GM19328 (cell line): ENCODE results near the gene SERPINA7.
"Not testable (repeated sequence)": the region's sequence is repeated elsewhere in the genome, so short reads cannot be mapped to it uniquely, and the experiment has no call there.

Source experiments
- ATAC-seq: cut with Tn5 transposase; IDR thresholded peaks from one replicate; pipeline ENCODE4 v1.9.1; 2021; ENCODE audit warnings: mild to moderate bottlenecking, moderate library complexity; ENCODE audit not compliant: unreplicated experiment

SERPINA7 gene, protein sequence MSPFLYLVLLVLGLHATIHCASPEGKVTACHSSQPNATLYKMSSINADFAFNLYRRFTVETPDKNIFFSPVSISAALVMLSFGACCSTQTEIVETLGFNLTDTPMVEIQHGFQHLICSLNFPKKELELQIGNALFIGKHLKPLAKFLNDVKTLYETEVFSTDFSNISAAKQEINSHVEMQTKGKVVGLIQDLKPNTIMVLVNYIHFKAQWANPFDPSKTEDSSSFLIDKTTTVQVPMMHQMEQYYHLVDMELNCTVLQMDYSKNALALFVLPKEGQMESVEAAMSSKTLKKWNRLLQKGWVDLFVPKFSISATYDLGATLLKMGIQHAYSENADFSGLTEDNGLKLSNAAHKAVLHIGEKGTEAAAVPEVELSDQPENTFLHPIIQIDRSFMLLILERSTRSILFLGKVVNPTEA

DNA sequence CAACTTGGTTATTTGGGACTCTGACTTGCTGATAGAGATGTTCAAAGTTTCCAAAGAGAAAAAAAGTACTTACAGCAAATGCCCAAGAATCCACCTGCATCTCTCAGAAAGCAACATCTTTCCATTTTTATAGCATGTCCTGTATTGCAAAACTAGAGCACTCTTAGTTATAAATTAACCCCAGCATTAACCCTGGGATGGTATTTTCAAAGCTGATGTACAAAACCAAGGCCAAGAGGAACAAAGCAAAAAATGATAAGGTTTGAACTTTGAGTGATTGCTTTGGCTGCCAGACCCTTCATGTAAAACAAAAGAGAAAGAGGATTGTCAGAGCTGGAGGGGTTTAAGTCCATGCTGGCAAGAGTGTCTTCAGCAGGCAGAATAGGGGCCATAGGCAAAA, at the start of gene SERPINA7:
Gene SERPINA7 (minus strand): TSS at position 103 of the 400 bp plus-strand sequence. CDS start 1,669 bp downstream, outside the sequence.
- ATAC-seq, result no peak

- no peak for ATAC-seq
Measured at GRCh38 chrX:106069048-106069447, 30.5 kb upstream of the SERPINA7 start.

GRCh38 chrX:106050054-106050453, 11.5 kb upstream of the SERPINA7 start:
- no peak for ATAC-seq

DNA sequence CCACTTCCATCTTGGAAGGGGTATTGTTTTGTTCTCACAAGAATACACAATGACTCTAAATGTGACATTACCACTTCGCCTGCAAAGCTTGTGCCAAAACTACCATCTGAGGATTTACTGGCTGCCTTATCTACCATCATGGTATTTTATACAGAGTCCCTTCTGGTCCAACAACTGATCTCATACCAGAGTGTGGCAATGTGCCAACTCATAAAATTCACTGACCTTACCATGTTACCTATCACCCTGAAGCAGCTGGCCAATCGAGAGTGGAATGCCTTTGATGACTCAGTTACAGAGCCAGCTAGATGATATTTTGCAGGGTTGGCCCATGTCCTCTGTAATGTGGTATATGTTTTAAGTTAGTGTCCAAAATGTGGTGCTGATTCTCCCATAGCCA, 3.8 kb upstream of the SERPINA7 start:
- no peak for ATAC-seq

DNA sequence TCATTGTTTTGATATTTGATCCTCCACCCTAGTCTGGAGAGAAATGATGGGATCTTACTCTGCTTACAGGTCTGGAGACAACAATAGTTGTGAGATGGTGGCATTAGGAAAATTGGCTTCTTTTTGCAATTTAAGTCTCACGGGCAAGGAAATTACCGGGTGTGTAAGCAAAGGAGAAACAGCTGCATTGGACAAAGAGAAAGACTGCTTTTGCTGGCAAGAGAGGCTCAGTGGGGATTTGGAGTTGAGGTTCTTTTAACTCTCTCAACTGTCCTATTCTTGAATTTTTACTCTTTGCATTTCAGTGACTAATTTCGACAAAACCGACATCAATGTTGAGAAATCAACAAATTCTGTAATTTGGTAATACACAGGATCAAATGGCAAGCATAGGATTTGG, 2.3 kb upstream of the SERPINA7 start:
- ATAC-seq, result no peak

GRCh38 chrX:106039920-106040319, 1.4 kb upstream of the SERPINA7 start:
- ATAC-seq, result no peak

GRCh38 chrX:106037835-106038473, 573 bp downstream of the SERPINA7 start:
- no peak for ATAC-seq

GRCh38 chrX:106036716-106037115, 1.8 kb downstream of the SERPINA7 start:
- no peak for ATAC-seq

DNA sequence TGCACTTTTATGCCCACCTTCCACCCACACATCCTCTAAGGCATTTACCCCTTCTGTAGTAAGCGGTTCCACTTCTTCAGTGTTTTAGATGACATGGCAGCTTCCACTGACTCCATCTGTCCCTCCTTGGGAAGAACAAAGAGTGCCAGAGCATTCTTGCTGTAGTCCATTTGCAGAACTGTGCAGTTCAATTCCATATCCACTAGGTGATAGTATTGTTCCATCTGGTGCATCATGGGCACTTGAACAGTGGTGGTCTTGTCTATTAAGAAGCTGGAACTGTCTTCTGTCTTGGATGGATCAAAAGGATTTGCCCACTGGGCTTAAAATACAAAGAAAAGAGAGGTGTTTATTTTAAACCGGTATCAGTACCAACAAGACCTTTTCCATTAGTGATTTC, 3.5 kb downstream of the SERPINA7 start:
- no peak for ATAC-seq

GRCh38 chrX:106023947-106024346, 14.6 kb downstream of the SERPINA7 start:
- no peak for ATAC-seq

DNA sequence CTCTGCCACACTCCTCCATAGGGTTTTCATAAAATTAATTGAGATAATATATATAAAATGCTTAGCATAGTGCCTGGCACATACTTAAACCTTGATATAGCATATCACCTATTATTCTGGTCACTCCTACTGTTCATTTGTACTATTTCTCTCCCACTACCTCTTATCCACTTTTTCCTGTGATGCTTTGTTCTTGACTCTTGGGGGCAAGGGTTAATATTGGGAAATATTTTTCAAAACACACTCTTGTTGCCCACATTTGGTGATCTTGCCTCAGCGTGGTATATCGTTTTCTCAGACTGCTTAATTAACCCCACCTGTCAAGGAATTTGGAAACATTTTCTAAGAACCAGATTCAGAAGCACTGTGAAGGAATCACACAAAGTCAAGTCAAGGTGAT, 16.3 kb downstream of the SERPINA7 start:
- no peak for ATAC-seq

DNA sequence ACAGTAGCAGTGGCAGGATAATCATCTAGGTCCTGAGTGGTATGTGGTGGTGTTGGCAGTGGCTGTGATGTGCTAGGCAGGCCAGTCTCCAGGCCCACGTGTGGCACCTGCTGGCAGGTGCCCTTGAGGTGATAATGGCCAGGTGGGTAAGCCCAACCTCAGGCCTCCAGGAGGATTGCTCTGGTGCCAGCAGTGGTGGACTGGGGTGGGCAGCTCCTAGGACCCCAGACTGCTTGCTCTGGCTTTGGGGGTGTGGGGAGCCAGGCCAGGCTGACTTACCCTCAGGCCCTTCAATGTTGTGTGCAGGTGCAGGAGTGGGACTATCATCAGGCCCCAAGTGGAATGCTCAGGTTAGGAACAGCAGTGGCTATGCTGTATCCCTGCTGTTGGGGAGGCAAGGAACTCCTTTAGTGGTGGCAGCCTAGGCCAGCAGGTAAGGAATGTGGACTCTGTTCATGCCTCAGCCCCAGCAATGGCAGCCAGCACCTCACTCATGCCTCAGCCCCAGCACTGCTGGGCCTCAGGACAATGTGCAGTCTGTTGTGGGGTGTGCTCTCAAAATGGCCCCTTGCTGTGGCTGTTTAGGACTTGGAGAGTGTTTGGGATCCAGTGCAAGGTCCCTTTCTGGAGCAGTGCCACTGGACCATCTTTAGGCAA, 24.3 kb downstream of the SERPINA7 start:
- no peak for ATAC-seq

GRCh38 chrX:106009145-106009544, 29.4 kb downstream of the SERPINA7 start:
- ATAC-seq, result no peak

- no peak for ATAC-seq
Measured at GRCh38 chrX:106007815-106008214, 30.7 kb downstream of the SERPINA7 start.

- no peak for ATAC-seq
Measured at GRCh38 chrX:106005684-106006083, 32.8 kb downstream of the SERPINA7 start.

DNA sequence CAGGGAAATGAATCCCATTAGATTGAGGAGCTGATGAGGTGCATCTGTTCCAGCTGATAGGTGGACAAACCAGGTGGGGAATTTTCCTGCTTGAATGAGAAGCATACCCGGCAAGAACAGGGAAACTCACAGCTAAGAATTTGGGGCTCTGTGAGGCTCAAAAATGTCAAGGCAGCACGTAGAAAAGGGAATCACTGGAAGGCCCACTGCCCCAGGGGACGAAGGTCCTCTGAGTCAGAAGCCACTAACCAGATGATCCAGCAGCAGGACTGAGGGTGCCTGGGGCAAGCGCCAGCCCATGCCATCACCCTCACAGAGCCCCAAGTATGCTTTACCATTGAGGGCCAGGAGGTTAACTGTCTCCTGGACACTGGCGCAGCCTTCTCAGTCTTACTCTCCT, 37.9 kb downstream of the SERPINA7 start:
- ATAC-seq, result not testable (repeated sequence)

- ATAC-seq, result no peak
Measured at GRCh38 chrX:106000203-106000602, 38.3 kb downstream of the SERPINA7 start.

- ATAC-seq, result no peak
Measured at GRCh38 chrX:105999294-105999693, 39.2 kb downstream of the SERPINA7 start.

DNA sequence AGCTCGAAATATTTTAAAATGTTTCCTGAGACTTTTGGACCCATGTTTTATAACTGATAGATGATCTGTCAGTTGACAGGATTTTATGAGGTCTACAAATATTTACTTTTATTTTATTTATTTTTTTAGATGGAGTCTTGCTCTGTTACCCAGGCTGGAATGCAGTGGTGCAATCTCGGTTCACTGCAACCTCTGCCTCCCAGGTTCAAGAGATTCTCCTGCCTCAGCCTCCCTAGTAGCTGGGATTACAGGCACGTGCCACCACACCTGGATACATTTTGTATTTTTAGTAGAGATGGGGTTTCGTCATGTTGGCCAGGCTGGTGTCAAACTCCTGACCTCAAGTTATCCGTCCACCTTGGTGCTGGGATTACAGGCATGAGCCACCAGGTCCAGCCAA, 50.0 kb downstream of the SERPINA7 start:
- ATAC-seq, result not testable (repeated sequence)
